GM23248 (cell line): Measurements from ENCODE around the gene KRTAP19-6. TPM values are rescaled to one million over a fixed set of nuclear protein-coding genes. Genes with fewer than 3 reads are reported as not detected.

Source experiments
- DNase-seq: peaks from one replicate; pipeline ENCODE4 v3.0.0-alpha.2; 2015
- H2AFZ ChIP-seq: fragments of 200-600 bp; sonication (generic); 2 replicates; pipeline ENCODE4 v1.6.1; 2016; ENCODE audit warnings: antibody characterized with exemption
- H3F3A ChIP-seq: fragments of 200-600 bp; sonication (generic); 2 replicates; pipeline ENCODE4 v1.6.1; 2016; ENCODE audit warnings: mild to moderate bottlenecking, antibody characterized with exemption, mixed run types; ENCODE audit not compliant: insufficient read depth
- H3K27ac ChIP-seq: fragments of 200-600 bp; sonication (generic); 2 replicates; pipeline ENCODE4 v1.5.1; 2016; ENCODE audit warnings: mild to moderate bottlenecking
- H3K27me3 ChIP-seq: fragments of 200-600 bp; sonication (generic); replicated peaks from 2 replicates; pipeline ENCODE4 v1.6.1; 2016; ENCODE audit warnings: mild to moderate bottlenecking; ENCODE audit not compliant: insufficient read depth
- H3K36me3 ChIP-seq: fragments of 200-600 bp; sonication (generic); 2 replicates; pipeline ENCODE4 v1.6.1; 2016; ENCODE audit warnings: low read depth, mild to moderate bottlenecking
- H3K4me1 ChIP-seq: fragments of 200-600 bp; sonication (generic); 2 replicates; pipeline ENCODE4 v1.6.1; 2016; ENCODE audit warnings: mild to moderate bottlenecking; ENCODE audit not compliant: insufficient read depth
- H3K4me2 ChIP-seq: fragments of 200-600 bp; sonication (generic); one replicate; pipeline ENCODE4 v1.6.1; 2016; ENCODE audit warnings: mild to moderate bottlenecking; ENCODE audit not compliant: unreplicated experiment
- H3K4me3 ChIP-seq: fragments of 200-600 bp; sonication (generic); 2 replicates; pipeline ENCODE4 v1.5.1; 2016; ENCODE audit warnings: mild to moderate bottlenecking
- H3K79me2 ChIP-seq: fragments of 200-600 bp; sonication (generic); 2 replicates; pipeline ENCODE4 v1.6.1; 2016; ENCODE audit warnings: mild to moderate bottlenecking; ENCODE audit not compliant: insufficient read depth
- H3K9ac ChIP-seq: fragments of 200-600 bp; sonication (generic); 2 replicates; pipeline ENCODE4 v1.6.1; 2016; ENCODE audit warnings: mild to moderate bottlenecking
- H3K9me2 ChIP-seq: fragments of 200-600 bp; sonication (generic); 2 replicates; pipeline ENCODE4 v1.6.1; 2016; ENCODE audit warnings: mixed run types, mild to moderate bottlenecking, moderate library complexity; ENCODE audit not compliant: insufficient read depth
- H3K9me3 ChIP-seq: fragments of 200-600 bp; sonication (generic); one replicate; pipeline ENCODE4 v1.6.1; 2017; ENCODE audit warnings: low read depth
- H4K20me1 ChIP-seq: fragments of 200-600 bp; sonication (generic); 2 replicates; pipeline ENCODE4 v1.6.0; 2016; ENCODE audit not compliant: insufficient read depth
- EZH2 ChIP-seq: fragments of 200-600 bp; sonication (generic); IDR thresholded peaks from 2 replicates; pipeline ENCODE4 v1.6.1; 2018; ENCODE audit warnings: antibody characterized with exemption, mild to moderate bottlenecking; ENCODE audit not compliant: insufficient read depth, poor library complexity, severe bottlenecking
- EZH2phosphoT487 ChIP-seq: fragments of 200-600 bp; sonication (generic); IDR thresholded peaks from 2 replicates; pipeline ENCODE4 v1.6.1; 2018; ENCODE audit warnings: antibody characterized with exemption, moderate library complexity, mild to moderate bottlenecking, low read depth; ENCODE audit not compliant: insufficient read depth
- WGBS, 2 experiments: methylation state at CpG; one replicate each; pipeline ENCODE4 v1.1.6; 2015 to 2017; ENCODE audit warnings: low lambda C conversion rate in 2 of 2, low coverage in 1 of 2; ENCODE audit errors: missing lambda C conversion rate in 2 of 2; 5-methylcytosine and 5-hydroxymethylcytosine counted together
- in situ Hi-C: fragments of 300-500 bp; cut with MboI; formaldehyde crosslinking; loops from 2 replicates; pipeline ENCODE4 v1.15.0; 2020
- polyA plus RNA-seq: library from polyadenylated mRNA; unstranded; fragments of >200 nt; fragmentation: Nextera tagmentation; extraction: Ambion mirVana; gene quantifications from 2 replicates; pipeline ENCODE4 v1.2.1, GENCODE V29; 2016
- total RNA-seq: library from RNA; depleted of rRNA; stranded (reverse); fragments of >200 nt; shearing (Covaris generic); gene quantifications from 2 replicates; pipeline ENCODE4 v1.2.3, GENCODE V29; 2014; rRNA removed

The KRTAP19-6 gene
- total RNA-seq (not detected in 2 replicates), polyA plus RNA-seq (not detected in 2 replicates)

GRCh38 chr21:30541764-30542163, at the start of gene KRTAP19-6:
Gene KRTAP19-6, minus strand, starts transcription at chr21:30541864. Its CDS starts 31 bp downstream, at chr21:30541833.
- Histone ChIP-seq H3K79me2 (no peaks in the 10 kb centered on the region), H3K36me3 (no peaks in the 10 kb centered on the region), H3K27me3 (no peaks in the 10 kb centered on the region), H4K20me1 (no peaks in the 10 kb centered on the region), H3K4me1 (no peaks in the 10 kb centered on the region), H3K9me3 (peaks cover 5% of the 10 kb centered on the region), H3K27ac (no peak within 1 kb of the TSS), H3K4me3 (no peak within 1 kb of the TSS), H3K4me2 (no peak within 1 kb of the TSS), H3K9me2 (no peaks in the 10 kb centered on the region), H3K9ac (no peak within 1 kb of the TSS), H3F3A (no peaks in the 10 kb centered on the region), H2AFZ (no peak within 1 kb of the TSS)
- 17 to 20% methylated on average over 1 of the region's 1 CpG for WGBS, 2 experiments
- TF ChIP-seq EZH2 (no peak), EZH2phosphoT487 (no peak)
- in situ Hi-C loops = no loop called here
- DNase-seq = no peak

GRCh38 chr21:30590297-30590696, 48.6 kb upstream of the KRTAP19-6 start, which contains the start of gene KRTAP22-2:
Gene KRTAP22-2, minus strand, starts transcription at chr21:30590397.
- TF ChIP-seq EZH2 = no peak
- no peak for TF ChIP-seq EZH2phosphoT487
- DNase-seq = no peak
- Histone ChIP-seq H3K4me1 (no peaks in the 10 kb centered on the region), H3K9me3 (no peaks in the 10 kb centered on the region), H3K4me2 (no peak within 1 kb of the TSS), H3K36me3 (no peaks in the 10 kb centered on the region), H3K79me2 (no peaks in the 10 kb centered on the region), H3F3A (no peaks in the 10 kb centered on the region), H3K27ac (no peak within 1 kb of the TSS), H3K9me2 (no peaks in the 10 kb centered on the region), H4K20me1 (no peaks in the 10 kb centered on the region), H3K4me3 (no peak within 1 kb of the TSS), H3K9ac (no peak within 1 kb of the TSS), H3K27me3 (no peaks in the 10 kb centered on the region), H2AFZ (no peak within 1 kb of the TSS)
- in situ Hi-C loops = no loop called here

GRCh38 chr21:30582870-30583269, 41.2 kb upstream of the KRTAP19-6 start:
- H3K9me2 ChIP-seq = no peaks in the 10 kb centered on the region
- 6 to 24% methylated on average over 1 of the region's 1 CpG for WGBS, 2 experiments
- no peaks in the 10 kb centered on the region for H3K4me1 ChIP-seq
- no peak overlapping the region for H3K9ac ChIP-seq
- H3K27ac ChIP-seq = no peak overlapping the region
- no peak overlapping the region for H2AFZ ChIP-seq
- H3K4me2 ChIP-seq = no peak overlapping the region
- no peak overlapping the region for H3K4me3 ChIP-seq
- in situ Hi-C loops = no loop called here
- no peaks in the 10 kb centered on the region for H3F3A ChIP-seq
- H3K79me2 ChIP-seq = no peaks in the 10 kb centered on the region
- no peaks in the 10 kb centered on the region for H3K9me3 ChIP-seq
- no peaks in the 10 kb centered on the region for H3K36me3 ChIP-seq
- no peaks in the 10 kb centered on the region for H4K20me1 ChIP-seq
- no peak for DNase-seq
- no peaks in the 10 kb centered on the region for H3K27me3 ChIP-seq
- TF ChIP-seq EZH2phosphoT487 (no peak), EZH2 (no peak)

DNA sequence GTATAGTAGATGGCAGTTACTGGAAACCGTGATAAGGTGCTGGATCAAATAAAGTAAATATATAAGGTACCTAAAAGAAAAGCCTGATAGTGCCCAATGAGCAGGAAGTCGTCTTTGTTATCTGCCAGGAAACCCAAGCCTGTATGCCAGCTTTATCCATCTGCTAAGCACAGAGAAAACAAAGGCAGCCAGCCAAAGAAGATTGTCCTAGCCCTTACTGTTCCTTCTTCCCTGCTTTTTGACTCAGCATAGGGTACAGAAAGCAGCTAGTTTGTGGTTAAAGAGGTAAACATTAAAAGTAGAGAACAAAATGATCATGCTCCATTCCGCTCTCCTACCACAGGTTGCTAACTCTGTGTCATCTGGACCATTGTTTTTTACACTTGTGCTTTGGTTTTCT, 38.5 kb upstream of the KRTAP19-6 start:
- in situ Hi-C loops = no loop called here
- H3K27ac ChIP-seq = no peak overlapping the region
- no peaks in the 10 kb centered on the region for H3K9me2 ChIP-seq
- 16 to 19% methylated on average over 3 of the region's 3 CpGs for WGBS, 2 experiments
- H3K4me1 ChIP-seq = no peaks in the 10 kb centered on the region
- TF ChIP-seq EZH2phosphoT487 = no peak
- no peak for TF ChIP-seq EZH2
- no peaks in the 10 kb centered on the region for H3F3A ChIP-seq
- no peaks in the 10 kb centered on the region for H3K79me2 ChIP-seq
- no peaks in the 10 kb centered on the region for H3K36me3 ChIP-seq
- no peaks in the 10 kb centered on the region for H3K27me3 ChIP-seq
- DNase-seq = no peak
- no peak overlapping the region for H2AFZ ChIP-seq
- no peaks in the 10 kb centered on the region for H3K9me3 ChIP-seq
- H3K4me3 ChIP-seq = no peak overlapping the region
- H4K20me1 ChIP-seq = no peaks in the 10 kb centered on the region
- no peak overlapping the region for H3K9ac ChIP-seq
- no peak overlapping the region for H3K4me2 ChIP-seq

DNA sequence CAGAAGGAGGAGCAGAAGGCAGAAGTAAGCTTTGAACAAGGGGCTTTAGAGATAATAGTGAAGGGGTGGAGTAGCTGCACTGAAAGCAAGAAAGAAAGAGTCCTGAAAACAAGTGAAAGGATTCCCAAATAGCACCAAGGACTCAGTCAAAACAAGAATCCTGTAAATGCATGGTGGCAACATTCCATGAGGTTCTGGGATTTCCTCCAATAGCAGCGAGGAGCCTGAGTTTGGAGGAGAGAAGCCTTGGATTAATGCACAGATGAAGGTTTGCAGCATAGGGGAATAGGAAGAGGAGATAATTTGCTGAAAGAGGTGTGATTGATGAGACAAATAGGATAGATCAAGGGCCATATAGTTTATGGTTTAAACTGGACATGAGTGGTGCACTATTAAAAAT, 37.7 kb upstream of the KRTAP19-6 start:
- Histone ChIP-seq H3K4me3 (no peak overlapping the region), H3K9me3 (no peaks in the 10 kb centered on the region), H3K9me2 (no peaks in the 10 kb centered on the region), H3K27ac (no peak overlapping the region), H3K36me3 (no peaks in the 10 kb centered on the region), H3K4me1 (no peaks in the 10 kb centered on the region), H3K4me2 (no peak overlapping the region), H2AFZ (no peak overlapping the region), H3K79me2 (no peaks in the 10 kb centered on the region), H3F3A (no peaks in the 10 kb centered on the region), H3K27me3 (no peaks in the 10 kb centered on the region), H4K20me1 (no peaks in the 10 kb centered on the region), H3K9ac (no peak overlapping the region)
- WGBS, 2 experiments = 3% methylated on average over 1 of the region's 1 CpG
- in situ Hi-C loops = no loop called here
- DNase-seq = no peak
- TF ChIP-seq EZH2 (no peak), EZH2phosphoT487 (no peak)
